HG03378 (cell line): ENCODE data around the gene TNFSF18.

ENCODE experiments used
- ATAC-seq: cut with Tn5 transposase; IDR thresholded peaks from one replicate; pipeline ENCODE4 v1.9.1; 2021; ENCODE audit warnings: mild to moderate bottlenecking, moderate library complexity; ENCODE audit not compliant: unreplicated experiment

TNFSF18 gene

GRCh38 chr1:173042806-173043205 is 7.9 kb downstream of the TNFSF18 start:
- no peak for ATAC-seq

- ATAC-seq = no peak
These were observed 11.1 kb downstream of the TNFSF18 start for GRCh38 chr1:173039626-173040025.

GRCh38 chr1:173038875-173039554 is 11.7 kb downstream of the TNFSF18 start:
- no peak for ATAC-seq

- ATAC-seq = no peak
These were observed 26.2 kb downstream of the TNFSF18 start for GRCh38 chr1:173024543-173024942.

GRCh38 chr1:173023343-173023742 is 27.4 kb downstream of the TNFSF18 start:
- ATAC-seq = no peak

- peak; percentile 73 for ATAC-seq
These were observed 30.5 kb downstream of the TNFSF18 start for GRCh38 chr1:173020138-173020750.

- no peak for ATAC-seq
These were observed 32.9 kb downstream of the TNFSF18 start for GRCh38 chr1:173017792-173018191.

GRCh38 chr1:173016419-173016818 is 34.3 kb downstream of the TNFSF18 start:
- no peak for ATAC-seq

- no peak for ATAC-seq
These were observed 35.1 kb downstream of the TNFSF18 start for GRCh38 chr1:173015629-173016028.

- ATAC-seq = no peak
These were observed 36.6 kb downstream of the TNFSF18 start for GRCh38 chr1:173014160-173014559.

- no peak for ATAC-seq
These were observed 38.6 kb downstream of the TNFSF18 start for GRCh38 chr1:173012126-173012525.

- no peak for ATAC-seq
These were observed 41.1 kb downstream of the TNFSF18 start for GRCh38 chr1:173009597-173009996.

- no peak for ATAC-seq
These were observed 45.4 kb downstream of the TNFSF18 start for GRCh38 chr1:173005196-173005864.

- no peak for ATAC-seq
These were observed 47.6 kb downstream of the TNFSF18 start for GRCh38 chr1:173002891-173003838.

- ATAC-seq = no peak
These were observed 51.4 kb downstream of the TNFSF18 start for GRCh38 chr1:172999349-172999748.

- ATAC-seq = no peak
These were observed 52.8 kb downstream of the TNFSF18 start for GRCh38 chr1:172997941-172998361.

- no peak for ATAC-seq
These were observed 57.1 kb downstream of the TNFSF18 start for GRCh38 chr1:172993640-172994039.

- ATAC-seq = no peak
These were observed 58.9 kb downstream of the TNFSF18 start for GRCh38 chr1:172991674-172992400.

GRCh38 chr1:172990598-172991215 is 60.0 kb downstream of the TNFSF18 start:
- ATAC-seq = no peak
